Common myeloid progenitor, CD34-positive (primary cell): ENCODE measurements around the gene ANKRD33B.
A peak's percentile ranks its signal among the peaks of the same experiment; 100 is the strongest.

Experiments
- CTCF ChIA-PET: fragments of 350-600 bp; sonication (Branson Sonifier 250); formaldehyde crosslinking; loops from one replicate; lab custom pipeline; 2021; ENCODE audit warnings: antibody characterized with exemption; lab: Charles Lee
- POLR2A ChIA-PET: fragments of 350-600 bp; sonication (Branson Sonifier 250); formaldehyde crosslinking; loops from one replicate; lab custom pipeline; 2021; ENCODE audit warnings: antibody characterized with exemption; lab: Charles Lee
- DNase-seq, 3 donors: peaks; one replicate each; pipeline versions ENCODE4 v3.0.0 to v3.0.0-alpha.2; 2013
- H3K27ac ChIP-seq, 2 experiments: 1 replicate in 1 of 2; 2 replicates in 1 of 2; pipeline ENCODE4 v1.7.0; 2013; ENCODE audit warnings: inconsistent platforms in 2 of 2, low read length in 2 of 2, mild to moderate bottlenecking in 2 of 2, low read depth in 1 of 2, moderate library complexity in 1 of 2; ENCODE audit not compliant: severe bottlenecking in 2 of 2, insufficient read depth in 1 of 2, poor library complexity in 1 of 2
- H3K27me3 ChIP-seq, 5 experiments: replicated peaks in 2 of 5; 1 replicate in 3 of 5; 2 replicates in 2 of 5; pipeline versions ENCODE4 v1.6.1 to v1.7.0; 2013; ENCODE audit warnings: low read length in 4 of 5, mild to moderate bottlenecking in 2 of 5, moderate library complexity in 2 of 5, inconsistent platforms in 1 of 5; ENCODE audit not compliant: insufficient read depth in 5 of 5, control insufficient read depth in 4 of 5
- H3K36me3 ChIP-seq, 4 experiments: 1 replicate in 2 of 4; 2 replicates in 2 of 4; pipeline versions ENCODE4 v1.6.1 to v1.7.0; 2013; ENCODE audit warnings: low read length in 3 of 4, control low read depth in 1 of 4, mild to moderate bottlenecking in 1 of 4; ENCODE audit not compliant: control insufficient read depth in 4 of 4, insufficient read depth in 4 of 4
- H3K4me1 ChIP-seq, 4 experiments: 1 replicate in 3 of 4; 2 replicates in 1 of 4; pipeline versions ENCODE4 v1.6.1 to v1.7.1; 2013; ENCODE audit warnings: low read length in 3 of 4, mild to moderate bottlenecking in 3 of 4, control low read depth in 1 of 4, inconsistent platforms in 1 of 4, moderate library complexity in 1 of 4; ENCODE audit not compliant: control insufficient read depth in 4 of 4, insufficient read depth in 4 of 4; ENCODE audit errors: control extremely low read depth in 1 of 4
- H3K4me3 ChIP-seq, 7 experiments: 1 replicate in 4 of 7; 2 replicates in 3 of 7; pipeline versions ENCODE4 v1.5.1 to v1.7.0; 2013; ENCODE audit warnings: mild to moderate bottlenecking in 7 of 7, low read length in 6 of 7, moderate library complexity in 6 of 7, inconsistent platforms in 2 of 7, low read depth in 2 of 7, control low read depth in 1 of 7; ENCODE audit not compliant: insufficient read depth in 4 of 7, control insufficient read depth in 1 of 7; ENCODE audit errors: extremely low read depth in 1 of 7
- H3K9me3 ChIP-seq, 5 experiments: 1 replicate in 4 of 5; 2 replicates in 1 of 5; pipeline versions ENCODE4 v1.6.1 to v1.7.1; 2013; ENCODE audit warnings: low read length in 4 of 5, mild to moderate bottlenecking in 2 of 5, inconsistent platforms in 1 of 5, low read depth in 1 of 5, moderate library complexity in 1 of 5; ENCODE audit not compliant: control insufficient read depth in 4 of 5, insufficient read depth in 2 of 5; ENCODE audit errors: control extremely low read depth in 1 of 5
- WGBS: methylation state at CpG from one replicate; pipeline ENCODE4 v1.1.5; 2013; ENCODE audit not compliant: insufficient coverage; 5-methylcytosine and 5-hydroxymethylcytosine counted together

The ANKRD33B gene

DNA sequence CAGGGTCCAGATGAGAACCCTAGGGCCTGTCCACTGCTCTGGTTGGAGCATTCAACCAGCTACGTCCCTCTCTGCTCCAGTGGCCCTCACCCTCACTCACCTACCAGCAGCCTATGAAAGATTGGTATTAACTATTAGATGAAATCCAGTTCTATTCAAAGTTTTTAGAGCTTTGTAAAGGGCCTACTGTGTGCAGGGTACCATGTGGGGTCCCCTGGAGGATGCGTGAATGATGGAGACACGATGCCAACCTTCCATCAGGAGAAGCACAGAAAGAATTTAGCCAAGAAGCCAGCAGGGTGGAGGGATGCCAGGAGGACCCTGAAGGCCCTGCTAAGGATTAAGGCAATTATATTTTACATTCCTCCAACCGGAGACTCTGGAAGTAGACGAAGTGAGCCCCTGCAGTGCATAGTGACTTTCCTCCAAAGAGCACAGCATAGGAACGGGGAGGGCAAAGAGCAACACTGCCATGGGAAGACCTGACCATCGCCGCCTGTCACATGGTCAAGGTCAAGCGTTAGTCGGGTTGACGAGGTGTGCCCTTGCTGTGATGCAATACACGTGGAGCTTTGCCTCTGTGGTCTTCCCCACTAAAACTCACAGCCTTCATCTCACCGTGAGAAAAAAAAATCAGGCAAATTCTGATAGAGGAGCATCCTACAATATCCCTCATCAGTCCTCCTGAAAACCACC, 22.8 kb upstream of the ANKRD33B start:
- POLR2A ChIA-PET, result no interaction called here
- H3K4me3 ChIP-seq, result no peak overlapping the region
- WGBS, result 99% methylated on average over 12 of the region's 13 CpGs
- no peaks in the 10 kb centered on the region for H3K36me3 ChIP-seq
- CTCF ChIA-PET, result interaction anchor here (1.1 to 1.6 kb wide), 3 partner anchors 26 to 43 kb away, joined by 3 read pairs; no protein-coding TSS in a partner anchor
- peaks cover 6 to 37% (median 29%) of the 10 kb centered on the region in 4 experiments for H3K4me1 ChIP-seq
- no peaks in the 10 kb centered on the region for H3K27me3 ChIP-seq
- no peak overlapping the region for H3K27ac ChIP-seq
- no peaks in the 10 kb centered on the region for H3K9me3 ChIP-seq
- no peak for DNase-seq

DNA sequence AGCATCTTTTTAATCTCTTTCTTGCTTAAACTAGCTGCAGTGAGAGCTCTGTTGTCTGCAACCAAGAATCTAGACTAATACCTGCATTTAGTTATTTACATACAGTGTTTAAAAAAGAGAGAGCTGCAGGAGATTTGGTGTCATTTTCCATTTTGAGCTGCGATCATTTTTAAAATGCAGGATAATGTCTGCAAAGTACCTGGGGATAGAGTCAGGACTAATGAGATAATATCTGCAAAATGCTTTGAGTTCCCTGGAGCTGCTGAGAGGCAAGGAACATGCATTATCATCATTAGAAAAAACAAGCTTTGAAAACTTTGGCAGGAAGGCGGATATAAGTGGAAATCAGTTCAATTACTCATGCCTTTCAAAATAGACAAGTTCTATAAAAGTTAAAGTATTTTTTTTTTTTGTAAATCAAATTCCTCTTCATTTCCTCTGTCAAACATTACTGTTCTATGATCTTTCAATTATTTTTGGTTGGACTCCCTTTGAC, 21.8 kb upstream of the ANKRD33B start:
- WGBS, result no CpG with 5 or more reads among the region's 2 CpGs
- Histone ChIP-seq H3K4me3 (no peak overlapping the region), H3K36me3 (no peaks in the 10 kb centered on the region), H3K4me1 (peaks cover 6 to 32% (median 23%) of the 10 kb centered on the region in 4 experiments), H3K9me3 (no peaks in the 10 kb centered on the region), H3K27ac (no peak overlapping the region), H3K27me3 (no peaks in the 10 kb centered on the region)
- no peak for DNase-seq
- ChIA-PET POLR2A (interaction anchor here (0.6 kb wide), 1 partner anchor 312 kb away, joined by 3 read pairs; no protein-coding TSS in a partner anchor), CTCF (interaction anchor here (0.6 to 1.6 kb wide), 4 partner anchors 27 to 333 kb away, joined by 3 read pairs; no protein-coding TSS in a partner anchor)

DNA sequence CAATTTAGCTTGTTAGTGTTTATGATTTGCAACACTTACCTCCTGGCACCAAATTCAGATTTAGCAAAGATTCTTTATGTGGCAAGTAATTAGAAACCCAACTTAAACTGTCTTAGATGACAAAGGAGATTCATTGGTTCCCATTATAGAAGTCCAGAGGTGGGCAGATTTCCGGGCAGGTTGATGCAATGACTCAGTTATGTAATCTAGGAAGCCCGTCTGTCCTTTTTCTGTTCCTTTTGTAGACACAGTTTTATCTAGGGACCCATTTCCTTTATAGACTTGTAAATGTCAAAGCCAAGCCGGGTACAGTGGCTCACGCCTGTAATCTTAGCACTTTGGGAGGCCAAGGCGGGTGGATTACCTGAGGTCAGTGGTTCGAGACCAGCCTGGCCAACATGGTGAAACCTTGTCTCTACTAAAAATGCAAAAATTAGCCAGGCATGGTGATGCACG, 20.3 kb upstream of the ANKRD33B start:
- H3K4me1 ChIP-seq, result peaks cover 2 to 19% (median 9%) of the 10 kb centered on the region in 4 experiments
- no peak overlapping the region for H3K27ac ChIP-seq
- peak in 1 of 3 donors; percentile 44 for DNase-seq
- H3K4me3 ChIP-seq, result no peak overlapping the region
- 84% methylated on average over 7 of the region's 7 CpGs for WGBS
- POLR2A ChIA-PET, result no interaction called here
- no peaks in the 10 kb centered on the region for H3K36me3 ChIP-seq
- no peaks in the 10 kb centered on the region for H3K9me3 ChIP-seq
- CTCF ChIA-PET, result interaction anchor here (0.6 to 1.5 kb wide), 5 partner anchors 8 to 26 kb away, joined by 3 to 5 read pairs (median 4); no protein-coding TSS in a partner anchor
- H3K27me3 ChIP-seq, result no peaks in the 10 kb centered on the region

DNA sequence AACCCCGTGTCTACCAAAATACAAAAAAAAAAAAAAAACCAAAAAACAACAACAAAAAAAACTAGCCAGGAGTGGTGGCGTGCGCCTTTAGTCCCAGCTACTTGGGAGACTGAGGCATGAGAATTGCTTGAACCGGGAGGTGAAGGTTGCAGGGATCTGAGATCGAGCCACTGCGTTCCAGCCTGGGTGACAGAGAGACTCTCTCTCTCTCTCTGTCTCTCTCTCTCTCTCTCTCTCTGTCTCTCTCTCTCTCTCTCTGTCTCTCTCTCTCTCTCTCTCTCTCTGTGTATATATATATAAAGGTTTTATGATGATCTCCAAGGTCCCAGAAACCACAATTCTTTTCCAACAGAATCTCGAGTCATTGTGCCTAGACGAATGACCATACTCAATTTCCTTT, 18.8 kb upstream of the ANKRD33B start:
- H3K4me1 ChIP-seq, result peaks cover 0 to 8% (median 3%) of the 10 kb centered on the region in 4 experiments
- CTCF ChIA-PET, result interaction anchor here (1.3 kb wide), 1 partner anchor 70 kb away, joined by 3 read pairs; no protein-coding TSS in a partner anchor
- H3K27me3 ChIP-seq, result no peaks in the 10 kb centered on the region
- H3K36me3 ChIP-seq, result no peaks in the 10 kb centered on the region
- H3K9me3 ChIP-seq, result no peaks in the 10 kb centered on the region
- no peak overlapping the region for H3K4me3 ChIP-seq
- POLR2A ChIA-PET, result interaction anchor here (0.6 kb wide), 1 partner anchor 35 kb away, joined by 3 read pairs; no protein-coding TSS in a partner anchor
- no CpG with 5 or more reads among the region's 8 CpGs for WGBS
- no peak for DNase-seq
- no peak overlapping the region for H3K27ac ChIP-seq

DNA sequence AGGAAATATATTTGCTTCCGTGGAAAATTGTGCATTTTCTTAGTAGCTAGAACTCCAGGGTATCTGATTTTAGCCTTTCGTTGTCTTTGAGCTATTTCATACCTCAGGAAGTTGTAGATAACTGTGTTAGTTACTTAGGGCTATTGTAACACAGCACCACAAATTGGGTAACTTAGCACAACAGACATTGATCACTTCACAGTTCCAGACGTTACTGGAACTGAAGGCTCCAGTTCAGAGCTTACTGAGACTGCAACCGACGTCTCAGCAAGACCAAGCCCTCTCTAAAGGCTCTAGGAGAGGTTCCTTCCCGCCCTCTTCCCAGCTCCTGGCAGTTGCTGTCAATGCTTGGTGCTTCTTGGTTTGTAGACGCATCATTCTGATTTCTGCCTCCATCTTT, 17.7 kb upstream of the ANKRD33B start:
- H3K9me3 ChIP-seq, result no peaks in the 10 kb centered on the region
- no peaks in the 10 kb centered on the region for H3K36me3 ChIP-seq
- no peak overlapping the region for H3K27ac ChIP-seq
- H3K4me3 ChIP-seq, result no peak overlapping the region
- 91% methylated on average over 6 of the region's 7 CpGs for WGBS
- H3K27me3 ChIP-seq, result no peaks in the 10 kb centered on the region
- peaks cover 0 to 8% (median 3%) of the 10 kb centered on the region in 4 experiments for H3K4me1 ChIP-seq
- ChIA-PET POLR2A (no interaction called here), CTCF (interaction anchor here (1.3 kb wide), 1 partner anchor 71 kb away, joined by 3 read pairs; no protein-coding TSS in a partner anchor)
- DNase-seq, result no peak

DNA sequence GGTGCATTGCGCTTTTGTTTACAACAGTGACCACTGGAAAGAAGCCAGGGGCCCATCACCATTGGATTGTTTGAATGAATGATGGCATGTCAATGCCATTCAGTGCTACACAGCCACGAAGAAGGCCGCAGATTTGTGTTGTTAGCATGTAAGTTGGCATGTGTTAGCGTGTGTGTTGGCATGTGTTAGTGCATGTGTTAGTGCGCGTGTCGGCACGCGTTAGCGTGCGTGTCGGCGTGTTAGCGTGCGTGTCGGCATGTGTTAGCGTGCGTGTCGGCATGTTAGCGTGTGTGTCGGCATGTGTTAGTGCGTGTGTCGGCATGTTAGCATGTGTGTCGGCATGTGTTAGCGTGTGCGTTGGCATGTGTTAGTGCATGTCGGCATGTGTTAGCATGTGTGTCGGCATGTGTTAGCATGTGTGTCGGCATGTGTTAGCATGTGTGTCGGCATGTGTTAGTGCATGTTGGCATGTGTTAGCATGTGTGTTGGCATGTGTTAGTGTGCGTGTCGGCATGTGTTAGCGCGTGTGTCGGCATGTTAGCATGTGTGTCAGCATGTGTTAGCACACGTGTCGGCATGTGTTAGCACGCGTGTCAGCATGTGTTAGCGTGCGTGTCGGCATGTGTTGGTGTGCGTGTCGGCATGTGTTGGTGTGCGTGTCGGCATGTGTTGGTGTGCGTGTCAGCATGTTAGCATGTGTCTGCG, 15.3 kb upstream of the ANKRD33B start:
- Histone ChIP-seq H3K4me3 (no peak overlapping the region), H3K4me1 (peaks cover 0 to 14% (median 3%) of the 10 kb centered on the region in 4 experiments), H3K9me3 (no peaks in the 10 kb centered on the region), H3K27ac (no peak overlapping the region), H3K36me3 (no peaks in the 10 kb centered on the region), H3K27me3 (no peaks in the 10 kb centered on the region)
- 94% methylated on average over 46 of the region's 48 CpGs for WGBS
- POLR2A ChIA-PET, result no interaction called here
- DNase-seq, result no peak
- CTCF ChIA-PET, result interaction anchor here (1.1 kb wide), 1 partner anchor 80 kb away, joined by 3 read pairs; no protein-coding TSS in a partner anchor
